HG03175 (cell line): ENCODE results near the gene TRABD2A.

ENCODE experiments used
- ATAC-seq: cut with Tn5 transposase; IDR thresholded peaks from one replicate; pipeline ENCODE4 v1.9.1; 2021; ENCODE audit warnings: mild to moderate bottlenecking, moderate library complexity; ENCODE audit not compliant: unreplicated experiment

TRABD2A gene

GRCh38 chr2:84827978-84828575 is 52.8 kb downstream of the TRABD2A start:
- ATAC-seq = no peak

GRCh38 chr2:84823788-84824187 is 57.1 kb downstream of the TRABD2A start:
- no peak for ATAC-seq

DNA sequence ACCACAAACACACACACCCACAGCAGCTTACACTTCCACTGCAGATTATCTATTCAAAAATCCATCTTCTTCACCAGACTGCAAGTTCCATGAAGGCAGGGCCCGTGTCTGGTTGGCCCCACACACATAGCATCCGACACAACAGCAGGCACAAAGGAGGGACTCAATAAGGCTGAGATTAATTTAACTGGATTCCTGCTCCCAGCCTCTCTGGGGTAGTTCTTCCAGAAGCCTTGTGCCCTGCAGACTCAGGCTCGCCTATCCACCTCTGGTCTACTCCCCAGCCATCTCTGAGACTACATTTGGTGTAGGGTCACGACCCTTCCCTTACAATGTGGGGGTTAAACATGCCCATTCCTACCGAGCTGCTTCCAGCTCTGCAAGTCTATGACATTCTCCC is 57.7 kb downstream of the TRABD2A start:
- ATAC-seq = no peak

- ATAC-seq = no peak
Observed at GRCh38 chr2:84821806-84822205, 59.1 kb downstream of the TRABD2A start.

DNA sequence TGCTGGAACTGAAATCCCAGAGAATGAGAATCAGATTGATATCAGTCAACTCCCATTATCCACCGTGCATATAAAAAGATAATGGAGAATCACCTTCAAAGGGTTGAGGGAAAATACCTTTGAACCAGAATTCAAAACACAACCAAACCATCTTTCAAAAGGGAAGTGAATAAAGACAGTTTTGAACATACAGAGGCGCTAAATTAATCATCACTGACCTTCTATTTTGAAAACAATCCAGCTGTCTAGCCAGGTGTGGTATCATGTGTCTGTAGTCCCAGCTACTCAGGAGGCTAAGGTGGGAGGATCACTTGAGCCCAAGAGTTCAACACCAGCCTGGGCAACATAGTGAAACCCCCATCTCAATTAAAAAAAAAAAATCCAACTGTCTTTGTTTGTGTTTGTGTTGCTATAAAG is 63.6 kb downstream of the TRABD2A start:
- peak; percentile 91 for ATAC-seq

GRCh38 chr2:84816426-84817026 is 64.4 kb downstream of the TRABD2A start:
- ATAC-seq = peak; percentile 66

- no peak for ATAC-seq
Observed at GRCh38 chr2:84815146-84815545, 65.7 kb downstream of the TRABD2A start.

- ATAC-seq = no peak
Observed at GRCh38 chr2:84811839-84812431, 68.9 kb downstream of the TRABD2A start.

- no peak for ATAC-seq
Observed at GRCh38 chr2:84808279-84808678, 72.6 kb downstream of the TRABD2A start.

- ATAC-seq = no peak
Observed at GRCh38 chr2:84807063-84807485, 73.8 kb downstream of the TRABD2A start.

DNA sequence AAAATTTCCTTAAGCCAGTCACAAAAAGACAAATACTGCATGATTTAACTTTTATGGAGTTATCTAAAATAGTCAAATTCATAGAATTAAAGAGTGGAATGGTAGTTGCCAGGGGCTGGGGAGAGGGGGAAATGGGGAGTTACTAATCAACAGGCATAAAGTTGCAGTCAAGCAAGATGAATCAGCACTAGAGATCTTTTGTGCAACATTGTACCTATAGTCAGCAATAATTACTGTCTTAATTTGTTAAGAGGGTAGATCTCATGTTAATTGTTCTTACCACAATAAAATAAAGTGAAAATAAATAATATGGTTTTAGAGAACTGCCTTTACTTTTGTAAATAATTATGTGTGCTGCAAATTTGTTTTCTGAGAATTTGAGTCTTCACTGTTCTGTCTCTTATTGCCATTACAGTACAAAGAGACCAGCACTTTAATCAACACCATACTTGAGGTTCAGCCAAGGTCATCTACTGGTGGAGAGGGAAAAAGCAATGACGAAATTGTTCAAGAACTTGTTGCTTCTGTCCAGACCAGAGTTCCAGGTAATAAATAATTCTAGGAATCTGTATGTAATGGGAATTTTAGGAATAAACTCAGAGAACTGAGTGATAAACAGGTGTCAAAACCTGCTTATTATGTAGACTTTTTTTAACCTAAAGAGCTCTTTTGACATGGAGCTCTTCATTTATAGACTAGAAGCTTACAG is 75.5 kb downstream of the TRABD2A start:
- no peak for ATAC-seq

DNA sequence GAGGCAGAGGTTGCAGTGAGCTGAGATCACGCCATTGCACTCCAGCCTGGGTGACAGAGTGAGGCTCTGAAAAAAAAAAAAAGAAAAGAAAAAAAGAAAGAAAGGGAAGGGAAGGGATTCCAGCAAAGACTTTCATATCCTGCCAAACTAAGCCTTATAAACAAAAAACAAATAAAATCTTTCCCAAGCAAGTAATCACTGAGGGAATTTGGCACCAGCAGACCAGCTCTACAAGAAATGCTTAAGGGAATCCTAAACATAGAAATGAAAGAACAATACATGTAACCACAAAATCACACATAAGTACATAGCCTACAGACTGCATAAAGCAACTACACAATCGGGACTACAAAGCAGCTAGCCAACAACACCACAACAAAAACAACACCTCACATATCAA is 79.1 kb downstream of the TRABD2A start:
- ATAC-seq = no peak

DNA sequence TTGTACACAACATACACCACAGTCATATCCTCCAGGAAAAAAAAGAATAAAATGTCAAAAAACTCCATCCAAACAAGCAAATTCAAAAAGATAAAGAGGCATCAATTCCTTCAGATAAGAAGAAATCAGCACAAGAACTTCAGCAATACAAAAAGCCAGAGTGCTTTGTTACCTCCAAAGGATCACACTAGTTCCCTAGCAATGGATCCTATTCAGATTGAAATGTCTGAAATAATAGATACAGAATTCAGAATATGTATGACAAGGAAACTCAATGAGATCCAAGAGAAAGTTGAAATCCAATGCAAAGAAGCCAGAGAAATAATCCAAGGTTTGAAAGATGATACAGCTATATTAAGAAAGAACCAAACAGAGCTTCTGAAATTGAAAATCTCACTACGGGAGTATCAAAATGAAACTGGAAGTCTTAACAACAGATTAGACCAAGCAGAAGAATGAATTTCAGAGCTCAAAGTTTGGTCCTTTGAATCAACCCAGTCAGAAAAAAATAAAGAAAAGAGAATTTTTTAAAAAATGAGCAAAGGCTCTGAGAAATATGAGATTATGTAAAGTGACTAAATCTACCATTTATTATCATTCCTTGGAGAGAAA is 80.6 kb downstream of the TRABD2A start:
- peak; percentile 81 for ATAC-seq

- ATAC-seq = no peak
Observed at GRCh38 chr2:84799772-84800171, 81.1 kb downstream of the TRABD2A start.

GRCh38 chr2:84797271-84797670 is 83.6 kb downstream of the TRABD2A start:
- ATAC-seq = no peak

DNA sequence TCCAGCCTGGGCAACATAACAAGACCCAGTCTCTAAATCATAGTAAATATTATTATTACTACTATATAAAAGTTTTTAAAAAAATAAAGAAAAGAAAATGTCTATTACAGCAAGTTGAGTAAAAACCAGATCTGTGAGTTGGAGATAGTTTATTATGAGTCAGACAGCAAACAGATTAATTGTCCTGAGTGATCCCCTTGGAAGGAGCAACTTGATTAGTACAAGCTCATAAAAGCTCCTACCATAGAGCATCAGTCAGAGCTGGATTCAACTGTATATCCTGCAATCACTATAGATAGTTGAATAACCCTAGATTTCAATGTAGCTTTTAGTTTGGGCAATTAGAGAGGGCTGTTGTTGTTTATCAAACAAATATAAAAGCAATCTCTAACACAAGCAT is 84.1 kb downstream of the TRABD2A start:
- ATAC-seq = no peak

DNA sequence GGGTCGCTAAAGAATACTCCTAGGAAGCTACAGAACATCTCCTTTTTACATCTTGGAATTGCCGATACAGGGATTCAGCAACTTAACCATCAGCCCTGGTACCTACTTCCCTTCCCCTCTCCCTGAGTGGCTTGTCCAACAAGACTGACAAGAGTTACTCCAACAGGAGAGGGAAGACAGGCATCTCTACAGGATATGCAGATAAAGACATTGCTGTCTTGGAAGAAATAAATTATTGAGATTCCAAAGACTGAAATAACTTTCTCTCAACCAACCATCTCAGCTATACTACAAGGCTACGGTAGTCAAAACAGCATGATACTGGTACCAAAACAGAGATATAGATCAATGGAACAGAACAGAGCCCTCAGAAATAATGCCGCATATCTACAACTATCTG is 87.2 kb downstream of the TRABD2A start:
- ATAC-seq = no peak

DNA sequence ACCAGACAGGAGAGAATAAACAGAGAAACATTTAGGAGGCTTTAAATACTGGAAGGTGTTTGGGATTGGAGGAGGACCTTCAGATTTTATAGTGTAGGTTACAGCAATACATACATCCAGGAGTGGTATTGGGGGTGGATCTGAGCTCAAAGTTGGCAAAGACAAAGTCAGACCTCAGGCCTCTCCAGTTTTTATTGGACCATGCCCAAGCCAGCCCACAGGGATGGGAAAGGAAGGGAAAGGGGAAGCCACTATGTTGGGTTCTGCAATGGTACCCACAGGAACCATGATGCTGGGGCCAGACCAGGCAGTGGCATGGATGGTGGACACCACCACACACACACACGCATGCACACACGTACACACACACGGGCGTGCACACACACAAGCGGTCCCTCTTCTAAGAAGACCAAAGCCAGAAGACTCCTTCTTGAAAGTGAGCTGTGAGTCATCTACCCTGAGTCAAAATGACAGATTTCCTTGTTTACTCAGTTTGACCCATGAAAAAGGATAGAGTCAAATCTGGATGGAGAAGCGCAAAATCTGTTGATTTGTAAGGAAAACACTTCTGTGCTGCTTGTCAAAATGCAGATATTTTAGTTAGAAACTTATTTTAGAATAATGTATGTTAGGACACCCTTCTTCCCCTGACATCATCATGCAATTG is 87.9 kb downstream of the TRABD2A start:
- no peak for ATAC-seq

DNA sequence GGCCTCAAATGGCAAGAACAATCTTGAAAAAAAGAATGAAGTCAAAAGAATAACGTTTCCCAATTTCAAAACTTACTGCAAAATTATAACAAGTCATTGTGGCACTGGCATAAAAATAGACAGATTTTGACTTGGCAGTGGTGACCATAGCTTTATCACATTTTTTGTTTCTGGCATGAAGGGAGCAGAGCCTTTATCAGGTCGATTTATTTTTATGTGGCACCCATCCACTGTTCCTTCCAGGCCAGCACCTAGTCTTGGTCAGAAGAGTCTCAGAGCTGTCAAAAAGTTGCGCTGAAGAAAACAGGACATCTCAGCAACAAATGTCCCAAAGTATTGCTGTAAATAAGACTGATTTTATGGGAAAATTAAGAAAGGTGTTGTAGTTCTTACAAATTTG is 92.4 kb downstream of the TRABD2A start:
- no peak for ATAC-seq

DNA sequence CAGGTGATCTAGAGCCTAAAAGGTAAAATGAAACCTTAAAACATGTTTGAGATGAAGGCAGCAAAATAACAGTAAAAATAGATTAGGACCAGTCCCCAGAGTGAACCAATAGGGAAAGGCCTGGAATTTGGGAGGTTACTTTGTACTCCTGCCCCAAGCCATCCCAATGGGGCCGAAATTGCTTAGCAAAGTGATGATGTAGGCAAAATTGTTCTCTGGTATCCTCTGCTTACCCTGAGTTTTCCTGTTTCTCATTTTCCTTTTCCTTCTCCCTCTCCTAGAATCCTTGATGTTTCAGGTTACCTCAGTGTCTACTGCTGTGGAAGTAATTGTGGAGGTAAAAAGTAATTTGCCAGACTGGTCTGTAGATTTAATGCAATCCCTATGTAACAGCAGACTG is 92.9 kb downstream of the TRABD2A start:
- ATAC-seq = no peak

DNA sequence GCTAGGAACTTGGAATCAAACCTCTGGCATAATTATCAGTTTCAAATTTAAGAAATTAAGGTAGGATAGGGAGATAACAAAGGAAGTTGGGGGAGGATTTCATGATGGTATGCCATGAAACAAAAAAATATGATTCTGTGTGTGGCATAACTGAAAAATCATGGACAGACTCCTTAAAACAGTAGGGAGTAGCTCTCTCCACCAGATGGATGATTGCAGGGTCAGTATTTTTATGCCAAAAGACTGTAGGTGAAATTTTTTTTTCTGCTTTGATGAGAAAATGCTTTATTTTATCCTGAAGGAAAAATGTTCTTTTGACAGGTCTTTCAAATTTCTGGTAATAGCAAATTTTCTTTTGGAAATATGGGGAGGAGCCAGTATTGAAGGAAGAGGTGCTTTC is 94.3 kb downstream of the TRABD2A start:
- no peak for ATAC-seq
